CD14-positive monocyte (primary cell): ENCODE data around the gene LTBP1. TPM values are rescaled to one million over a fixed set of nuclear protein-coding genes. Genes with fewer than 3 reads are reported as not detected.
"Not testable (repeated sequence)": the region's sequence is repeated elsewhere in the genome, so short reads cannot be mapped to it uniquely, and the experiment has no call there.

Source experiments
- DNase-seq, 3 donors: peaks; one replicate each; pipeline ENCODE4 v3.0.0-alpha.2; 2011 to 2022
- H2AFZ ChIP-seq: 2 replicates; pipeline ENCODE4 v1.6.0; 2012; ENCODE audit warnings: mild to moderate bottlenecking, low read depth, low read length, inconsistent platforms; ENCODE audit not compliant: insufficient read depth, poor library complexity, severe bottlenecking
- H3K27ac ChIP-seq, 2 donors: 1 replicate in 1 of 2; 2 replicates in 1 of 2; pipeline ENCODE4 v1.5.1; 2012 to 2013; ENCODE audit warnings: low read length in 2 of 2, control low read depth in 1 of 2, inconsistent platforms in 1 of 2, low read depth in 1 of 2, mild to moderate bottlenecking in 1 of 2
- H3K27me3 ChIP-seq, 2 donors: one replicate each; pipeline versions ENCODE4 v1.6.0 to v1.6.1; 2011 to 2013; ENCODE audit warnings: low read length in 2 of 2; ENCODE audit not compliant: control insufficient read depth in 2 of 2, insufficient read depth in 2 of 2
- H3K36me3 ChIP-seq, 2 donors: replicated peaks in 1 of 2; 1 replicate in 1 of 2; 2 replicates in 1 of 2; pipeline versions ENCODE4 v1.5.1 to v1.6.1; 2012 to 2013; ENCODE audit warnings: low read length in 2 of 2, control low read depth in 1 of 2, inconsistent platforms in 1 of 2, mild to moderate bottlenecking in 1 of 2; ENCODE audit not compliant: insufficient read depth in 2 of 2, control insufficient read depth in 1 of 2
- H3K4me1 ChIP-seq, 2 donors: 1 replicate in 1 of 2; 2 replicates in 1 of 2; pipeline versions ENCODE4 v1.5.1 to v1.6.1; 2012 to 2013; ENCODE audit warnings: low read length in 2 of 2, control low read depth in 1 of 2, inconsistent platforms in 1 of 2, mild to moderate bottlenecking in 1 of 2, moderate library complexity in 1 of 2; ENCODE audit not compliant: insufficient read depth in 2 of 2, control insufficient read depth in 1 of 2
- H3K4me2 ChIP-seq: replicated peaks from 2 replicates; pipeline ENCODE3; 2012; ENCODE audit warnings: low read length, moderate library complexity, mild to moderate bottlenecking; ENCODE audit not compliant: poor library complexity, severe bottlenecking; ENCODE audit errors: extremely low read depth
- H3K4me3 ChIP-seq, 3 experiments: fragments of 200-600 bp in 1 of 3; sonication (generic) in 1 of 3; replicated peaks in 1 of 3; 1 replicate in 2 of 3; 2 replicates in 1 of 3; pipeline ENCODE4 v1.5.1; 2011 to 2013; ENCODE audit warnings: low read length in 3 of 3, mild to moderate bottlenecking in 3 of 3, control low read depth in 2 of 3, low read depth in 2 of 3, inconsistent platforms in 1 of 3, moderate library complexity in 1 of 3
- H3K79me2 ChIP-seq: 2 replicates; pipeline ENCODE4 v1.6.0; 2012; ENCODE audit warnings: mild to moderate bottlenecking, control low read depth, inconsistent platforms, low read length, moderate library complexity; ENCODE audit not compliant: insufficient read depth
- H3K9ac ChIP-seq: 2 replicates; pipeline ENCODE4 v1.6.0; 2017; ENCODE audit warnings: low read length, mild to moderate bottlenecking; ENCODE audit not compliant: insufficient read depth, poor library complexity, severe bottlenecking
- H3K9me3 ChIP-seq, 2 donors: replicated peaks in 1 of 2; 1 replicate in 1 of 2; 2 replicates in 1 of 2; pipeline versions ENCODE4 v1.5.1 to v1.6.1; 2012 to 2013; ENCODE audit warnings: low read length in 2 of 2, control low read depth in 1 of 2; ENCODE audit not compliant: control insufficient read depth in 1 of 2, insufficient read depth in 1 of 2
- H4K20me1 ChIP-seq: 2 replicates; pipeline ENCODE4 v1.6.0; 2012; ENCODE audit warnings: mild to moderate bottlenecking, low read length, control low read depth, moderate library complexity; ENCODE audit not compliant: insufficient read depth
- H3K27ac Mint-ChIP-seq, 7 donors: one replicate each; pipeline ENCODE4 v1.8.0; 2020; ENCODE audit warnings: mild to moderate bottlenecking in 7 of 7, mixed read lengths in 7 of 7, moderate library complexity in 6 of 7, inconsistent platforms in 2 of 7
- H3K27me3 Mint-ChIP-seq, 3 donors: one replicate each; pipeline ENCODE4 v1.8.0; 2021 to 2022; ENCODE audit warnings: low read depth in 3 of 3, mild to moderate bottlenecking in 3 of 3, mixed read lengths in 3 of 3, moderate library complexity in 3 of 3, inconsistent platforms in 1 of 3
- H3K36me3 Mint-ChIP-seq, 2 donors: one replicate each; pipeline ENCODE4 v1.8.0; 2020; ENCODE audit warnings: mixed read lengths in 2 of 2, inconsistent platforms in 1 of 2, mild to moderate bottlenecking in 1 of 2
- H3K4me1 Mint-ChIP-seq: one replicate; pipeline ENCODE4 v1.8.0; 2020; ENCODE audit warnings: mild to moderate bottlenecking, mixed read lengths
- H3K4me3 Mint-ChIP-seq, 2 donors: one replicate each; pipeline ENCODE4 v1.8.0; 2020; ENCODE audit warnings: mild to moderate bottlenecking in 2 of 2, mixed read lengths in 2 of 2, moderate library complexity in 1 of 2
- H3K9me3 Mint-ChIP-seq, 7 donors: one replicate each; pipeline ENCODE4 v1.8.0; 2020 to 2022; ENCODE audit warnings: mixed read lengths in 7 of 7, mild to moderate bottlenecking in 6 of 7, moderate library complexity in 6 of 7, inconsistent platforms in 2 of 7
- CTCF ChIP-seq: fragments of 200-600 bp; IDR thresholded peaks from one replicate; pipeline ENCODE4 v1.8.0; 2022; ENCODE audit warnings: antibody characterized with exemption, mild to moderate bottlenecking
- WGBS: methylation state at CpG from one replicate; pipeline ENCODE4 v1.1.5; 2013; ENCODE audit warnings: missing lambda C conversion rate; ENCODE audit not compliant: insufficient coverage; 5-methylcytosine and 5-hydroxymethylcytosine counted together
- intact Hi-C, 2 donors: fragments of 100-400 bp; cut with micrococcal nuclease; formaldehyde crosslinking; loops; one replicate each; pipeline versions ENCODE4 v1.15.0 to v1.15.1; 2023
- polyA plus RNA-seq, 3 donors: library from polyadenylated mRNA; depleted of rRNA in 1 of 3; unstranded in 2 of 3; stranded (reverse) in 1 of 3; fragments of 300-500 nt in 2 of 3; fragments of >200 nt in 1 of 3; fragmentation: Illumina TruSeq in 2 of 3; gene quantifications; 1 replicate in 2 of 3; 2 replicates in 1 of 3; pipeline ENCODE4 v1.2.3, GENCODE V29; 2012 to 2021

Gene LTBP1
- polyA plus RNA-seq, 3 donors: 0.18 to 0.24 TPM; not detected in 1

GRCh38 chr2:33384599-33384961 is 437.8 kb downstream of the LTBP1 start:
- no peaks in the 10 kb centered on the region for H3K36me3 Mint-ChIP-seq
- no peak for TF ChIP-seq CTCF
- Histone ChIP-seq H3K9me3 (no peaks in the 10 kb centered on the region), H3K4me2 (no peak overlapping the region), H3K36me3 (no peaks in the 10 kb centered on the region), H3K79me2 (no peaks in the 10 kb centered on the region), H2AFZ (no peak overlapping the region), H3K27ac (no peak overlapping the region), H3K4me1 (no peaks in the 10 kb centered on the region), H3K4me3 (no peak overlapping the region), H3K9ac (no peak overlapping the region), H4K20me1 (no peaks in the 10 kb centered on the region), H3K27me3 (no peaks in the 10 kb centered on the region)
- H3K27ac Mint-ChIP-seq: no peak overlapping the region
- peaks cover 0 to 2% (median 0%) of the 10 kb centered on the region in 7 donors for H3K9me3 Mint-ChIP-seq
- intact Hi-C loops: no loop called here
- no peak for DNase-seq
- 83% methylated on average over 1 of the region's 2 CpGs for WGBS
- H3K27me3 Mint-ChIP-seq: peaks cover 0 to 5% (median 3%) of the 10 kb centered on the region in 3 donors
- H3K4me1 Mint-ChIP-seq: peaks cover 2% of the 10 kb centered on the region
- no peak overlapping the region for H3K4me3 Mint-ChIP-seq

GRCh38 chr2:33388996-33389395 is 442.2 kb downstream of the LTBP1 start:
- no peaks in the 10 kb centered on the region for H3K4me1 ChIP-seq
- no peaks in the 10 kb centered on the region for H3K36me3 ChIP-seq
- no peak overlapping the region for H3K27ac ChIP-seq
- H2AFZ ChIP-seq: no peak overlapping the region
- WGBS: 87% methylated on average over 10 of the region's 14 CpGs
- Mint-ChIP-seq H3K4me3 (no peak overlapping the region), H3K27ac (no peak overlapping the region), H3K27me3 (peaks cover 0 to 3% (median 2%) of the 10 kb centered on the region in 3 donors), H3K9me3 (no peaks in the 10 kb centered on the region), H3K4me1 (no peaks in the 10 kb centered on the region), H3K36me3 (no peaks in the 10 kb centered on the region)
- TF ChIP-seq CTCF: no peak
- H3K9ac ChIP-seq: no peak overlapping the region
- no peak for DNase-seq
- H3K4me3 ChIP-seq: no peak overlapping the region
- H3K27me3 ChIP-seq: no peaks in the 10 kb centered on the region
- no peaks in the 10 kb centered on the region for H3K79me2 ChIP-seq
- H3K4me2 ChIP-seq: no peak overlapping the region
- intact Hi-C loops: no loop called here
- no peaks in the 10 kb centered on the region for H3K9me3 ChIP-seq
- no peaks in the 10 kb centered on the region for H4K20me1 ChIP-seq

- H3K79me2 ChIP-seq, H3K36me3 ChIP-seq, H3K9me3 ChIP-seq, intact Hi-C loops, H3K4me2 ChIP-seq, H3K27ac Mint-ChIP-seq, H3K27me3 Mint-ChIP-seq, H3K4me3 Mint-ChIP-seq, H3K27me3 ChIP-seq, H4K20me1 ChIP-seq, H3K4me1 Mint-ChIP-seq, H3K36me3 Mint-ChIP-seq, H3K9me3 Mint-ChIP-seq, H3K4me1 ChIP-seq, H2AFZ ChIP-seq, H3K4me3 ChIP-seq, H3K9ac ChIP-seq, H3K27ac ChIP-seq, DNase-seq: not testable (repeated sequence)
- WGBS: no CpG with 5 or more reads among the region's 6 CpGs
These were observed 442.9 kb downstream of the LTBP1 start for GRCh38 chr2:33389695-33390094.
